NCI-H446 (cell line): ENCODE data around the gene PRPSAP1.

Experiments
- DNase-seq, 2 experiments: peaks; one replicate each; lab custom pipeline; 2025; lab: John Stamatoyannopoulos, UW

The PRPSAP1 gene

GRCh38 chr17:76383546-76384221 is 30.0 kb upstream of the PRPSAP1 start:
- peak in 1 of 2 experiments; percentile 27 for DNase-seq

DNA sequence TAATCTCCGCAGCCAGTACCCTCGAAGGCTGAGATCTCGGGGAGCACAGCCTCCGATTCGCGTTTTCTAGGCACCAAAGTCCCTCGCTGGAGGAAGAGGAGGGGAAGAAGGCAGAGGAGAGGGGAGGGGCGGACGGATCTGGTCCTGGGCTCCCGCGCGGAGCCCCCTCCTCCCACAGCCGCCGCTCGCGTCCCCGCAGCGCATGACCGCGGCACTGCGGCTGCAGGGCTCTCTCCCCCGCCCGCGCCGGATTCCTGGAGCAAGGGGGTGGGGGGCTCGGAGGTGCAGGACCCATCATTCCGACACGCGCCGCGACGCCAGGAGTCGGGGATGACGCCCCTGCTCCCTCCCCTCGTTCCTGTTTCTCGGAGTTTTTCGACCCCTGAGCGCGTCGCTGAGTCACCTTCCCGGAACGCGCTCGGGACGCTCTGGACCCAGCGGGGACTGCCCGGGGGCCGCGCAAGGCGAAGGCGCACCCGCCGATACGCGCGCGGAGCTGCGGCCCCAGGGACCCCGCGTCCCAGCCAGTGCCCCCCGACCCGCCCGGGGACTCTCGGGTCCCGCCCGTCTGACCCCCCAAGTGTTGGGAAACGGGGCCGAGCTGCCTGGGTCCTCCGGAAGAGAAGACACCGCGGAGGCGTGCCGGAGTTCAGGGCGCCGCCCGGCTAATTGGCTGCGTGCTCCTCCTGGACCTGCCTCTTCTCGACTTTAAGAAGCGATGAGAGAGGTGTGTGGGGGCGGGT is 29.3 kb upstream of the PRPSAP1 start:
- DNase-seq, result peak in 1 of 2 experiments; percentile 36

DNA sequence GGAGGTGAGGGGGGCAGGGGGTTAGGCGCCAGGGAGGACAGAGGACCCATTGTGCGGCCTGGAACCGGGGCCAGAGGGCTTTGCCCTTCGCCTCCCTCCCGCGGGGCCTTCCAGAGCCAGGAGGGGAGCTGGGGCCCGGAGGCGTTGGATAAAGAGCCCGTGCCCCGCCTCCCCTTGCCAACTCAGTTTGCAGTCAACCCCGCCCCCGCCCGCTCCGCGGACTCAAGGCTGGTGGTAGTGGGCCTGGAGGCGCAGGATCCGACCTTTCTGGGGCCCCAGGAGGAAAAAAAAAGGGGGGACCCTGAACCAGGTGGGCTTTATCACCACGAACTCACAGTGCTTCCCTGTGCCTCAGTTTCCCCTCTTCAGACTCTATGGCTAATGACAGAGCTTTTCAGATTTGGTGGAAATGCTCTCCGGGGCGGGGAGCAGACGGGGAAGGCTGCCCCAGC is 28.7 kb upstream of the PRPSAP1 start:
- DNase-seq, result no peak

DNA sequence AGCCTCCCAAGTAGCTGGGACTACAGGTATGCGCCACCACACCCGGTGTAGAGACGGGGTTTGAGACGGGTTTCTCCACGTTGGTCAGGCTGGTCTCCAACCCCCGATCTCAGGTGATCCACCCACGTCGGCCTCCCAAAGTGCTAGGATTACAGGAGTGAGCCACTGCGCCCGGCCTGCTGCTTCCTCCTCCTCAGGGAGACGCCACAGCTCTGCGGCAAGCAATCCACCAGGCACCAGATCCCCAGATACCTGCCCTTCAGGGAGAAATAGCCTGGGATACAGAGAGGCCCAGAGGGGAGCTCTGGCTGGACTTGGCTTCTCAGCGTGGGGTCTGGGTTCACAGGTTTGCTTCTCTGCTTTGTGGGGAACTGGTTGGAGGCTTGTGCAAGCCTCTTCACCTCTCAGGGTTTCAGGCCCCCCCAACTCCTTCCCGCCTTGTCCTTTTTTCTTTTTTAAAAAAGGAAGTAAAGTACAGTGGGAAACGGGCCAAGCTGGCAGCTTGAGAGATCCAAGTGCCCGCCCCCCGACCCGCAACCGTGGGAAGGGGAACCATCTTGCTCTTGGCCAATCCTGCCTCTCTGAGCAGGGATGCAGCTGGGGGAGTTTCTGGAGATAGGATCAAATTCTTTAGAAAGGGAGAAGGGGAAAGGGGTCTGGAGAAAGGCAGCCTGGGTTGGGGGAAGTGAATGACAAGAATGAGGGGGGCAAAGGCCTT is 28.1 kb upstream of the PRPSAP1 start:
- no peak for DNase-seq

GRCh38 chr17:76379646-76380376 is 26.1 kb upstream of the PRPSAP1 start:
- DNase-seq, result no peak

GRCh38 chr17:76379275-76379641 is 25.5 kb upstream of the PRPSAP1 start:
- no peak for DNase-seq

GRCh38 chr17:76378548-76379274 is 25.0 kb upstream of the PRPSAP1 start:
- no peak for DNase-seq

DNA sequence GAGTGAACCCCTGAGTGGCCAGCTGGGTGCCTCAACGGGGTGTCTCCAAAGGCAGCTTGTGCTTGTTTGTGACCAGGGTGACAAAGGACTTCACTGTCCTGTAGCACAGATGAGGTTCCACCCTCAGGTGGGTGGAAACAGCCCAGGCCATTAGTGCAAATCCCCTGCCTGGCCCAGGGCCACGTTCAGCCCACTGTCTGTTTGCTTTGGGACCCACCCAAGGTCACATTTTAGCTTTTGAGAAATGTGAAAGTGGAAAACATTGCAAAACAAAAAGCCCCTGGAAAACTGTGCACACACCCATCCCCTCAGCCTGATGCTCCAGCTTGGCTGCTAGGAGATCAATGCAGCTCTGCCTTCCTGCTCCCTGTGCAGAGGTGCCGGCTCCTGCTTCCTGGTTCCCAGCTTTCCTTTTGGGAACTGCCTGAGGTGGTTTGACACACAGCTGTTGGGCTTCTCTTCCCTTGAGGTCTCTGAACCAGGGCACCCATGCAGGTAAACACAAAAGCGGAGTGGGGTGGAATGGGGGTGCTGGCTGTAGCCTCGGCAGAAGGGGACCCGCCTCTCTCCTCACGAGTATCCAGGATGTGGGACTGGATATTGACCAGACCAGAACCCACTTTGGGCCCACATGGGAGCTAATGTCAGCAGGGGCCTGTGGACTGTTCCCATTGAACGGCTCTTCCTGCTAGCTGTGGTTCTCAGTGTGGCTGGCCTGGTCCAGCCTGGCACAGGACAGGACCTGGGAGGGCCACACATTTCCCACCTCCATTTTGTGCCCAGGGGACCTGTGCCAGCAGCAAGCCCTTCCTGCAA is 22.8 kb upstream of the PRPSAP1 start:
- DNase-seq, result no peak

DNA sequence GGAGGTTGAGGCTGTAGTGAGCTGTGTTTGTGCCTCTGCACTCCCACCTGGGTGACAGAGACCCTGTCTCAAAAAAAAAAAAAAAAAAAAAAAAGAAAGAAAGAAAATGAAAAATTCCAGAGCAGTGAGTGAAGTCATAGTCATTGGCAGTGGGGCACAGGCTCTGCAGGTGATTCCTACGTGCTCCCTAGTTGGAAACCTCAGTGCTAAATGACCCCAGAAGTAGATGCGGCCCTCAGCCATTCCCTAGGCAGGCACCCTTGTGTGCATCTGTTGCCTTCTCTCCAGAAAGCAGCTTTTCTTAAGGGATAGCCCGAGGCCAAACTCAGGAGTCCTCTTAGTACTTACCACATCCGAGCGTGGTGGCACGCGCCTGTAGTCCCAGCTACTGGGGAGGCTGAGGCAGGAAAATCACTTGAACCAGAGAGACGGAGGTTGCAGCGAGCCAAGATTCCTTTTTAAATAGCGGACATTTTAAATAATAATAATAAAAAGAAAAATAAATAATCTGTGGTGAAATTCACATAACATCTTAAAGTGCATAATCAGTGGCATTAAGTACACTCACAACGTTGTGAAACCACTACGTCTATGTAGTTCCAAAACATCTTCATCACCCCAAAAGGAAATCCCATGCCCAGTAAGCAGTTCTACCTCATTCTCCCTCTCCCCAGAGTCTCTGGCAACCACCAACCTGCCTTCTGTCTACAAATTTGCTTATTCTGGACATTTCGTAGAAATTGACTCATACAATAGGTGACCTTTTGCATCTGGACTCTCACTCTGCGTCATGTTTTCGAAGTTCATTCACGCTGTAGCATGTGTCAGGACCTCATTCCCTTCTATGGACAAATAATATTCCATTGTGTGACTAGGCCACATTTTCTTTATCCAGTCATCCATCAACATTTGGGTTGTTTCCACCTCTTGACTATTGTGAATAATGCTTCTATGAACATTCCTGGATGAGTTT is 18.2 kb upstream of the PRPSAP1 start:
- no peak for DNase-seq

DNA sequence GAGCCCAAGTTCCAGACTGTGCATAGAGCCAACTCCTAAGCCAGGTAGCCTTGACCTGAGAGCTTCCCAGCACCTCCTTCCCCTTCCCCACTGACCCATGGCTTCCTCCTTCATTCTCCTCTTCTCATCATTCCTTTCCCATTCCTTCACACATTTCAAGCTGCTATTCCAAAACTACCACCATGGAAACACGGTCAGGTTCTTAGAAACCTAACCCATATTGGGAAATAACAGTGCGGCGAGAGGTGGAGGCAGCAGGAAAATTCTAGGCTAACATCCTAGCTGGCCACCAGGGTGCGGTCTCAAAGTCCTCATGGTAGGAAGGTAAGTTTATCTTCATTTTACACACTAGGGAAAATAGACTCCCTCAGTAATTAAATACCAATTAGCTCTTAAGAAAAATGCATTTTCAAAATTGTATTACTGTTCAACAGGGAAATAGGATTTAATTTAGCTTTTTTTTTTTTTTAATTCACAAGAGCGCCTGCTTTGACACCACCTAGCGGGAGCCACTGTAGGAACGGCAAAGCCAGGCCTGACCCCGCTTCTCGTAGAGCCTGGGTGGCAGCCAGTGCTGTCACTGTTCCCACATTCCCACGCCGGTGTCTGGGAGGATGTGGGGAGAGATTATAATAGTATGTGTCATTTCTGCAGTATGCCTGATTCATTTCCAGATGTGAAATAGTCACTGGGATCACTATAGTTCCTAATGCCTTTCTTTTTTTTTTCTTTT is 16.7 kb upstream of the PRPSAP1 start:
- no peak for DNase-seq

- no peak for DNase-seq
Measured at GRCh38 chr17:76369804-76370203, 16.1 kb upstream of the PRPSAP1 start.

GRCh38 chr17:76369379-76369778 is 15.7 kb upstream of the PRPSAP1 start:
- DNase-seq, result no peak

- no peak for DNase-seq
Measured at GRCh38 chr17:76368545-76368944, 14.8 kb upstream of the PRPSAP1 start.

- no peak for DNase-seq
Measured at GRCh38 chr17:76367642-76368041, 13.9 kb upstream of the PRPSAP1 start.

DNA sequence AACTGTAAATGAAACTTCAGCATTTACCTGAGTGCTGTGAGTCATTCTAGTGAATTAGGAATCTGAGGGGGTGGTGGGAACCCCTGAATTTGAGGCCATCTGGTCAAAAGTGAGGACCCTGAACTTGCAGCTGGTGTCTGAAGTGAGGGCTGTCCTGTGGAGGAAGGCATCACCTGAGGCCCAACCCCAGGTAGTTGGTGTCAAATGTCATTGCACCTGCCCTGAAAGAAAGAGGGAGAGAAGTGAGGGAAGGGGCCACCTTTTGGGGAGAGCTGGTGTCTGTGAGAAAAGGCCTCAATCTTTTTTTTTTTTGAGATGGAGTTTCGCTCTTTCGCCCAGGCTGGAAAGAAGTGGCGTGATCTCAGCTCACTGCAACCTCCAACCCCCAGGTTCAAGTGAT is 12.5 kb upstream of the PRPSAP1 start:
- DNase-seq, result no peak

DNA sequence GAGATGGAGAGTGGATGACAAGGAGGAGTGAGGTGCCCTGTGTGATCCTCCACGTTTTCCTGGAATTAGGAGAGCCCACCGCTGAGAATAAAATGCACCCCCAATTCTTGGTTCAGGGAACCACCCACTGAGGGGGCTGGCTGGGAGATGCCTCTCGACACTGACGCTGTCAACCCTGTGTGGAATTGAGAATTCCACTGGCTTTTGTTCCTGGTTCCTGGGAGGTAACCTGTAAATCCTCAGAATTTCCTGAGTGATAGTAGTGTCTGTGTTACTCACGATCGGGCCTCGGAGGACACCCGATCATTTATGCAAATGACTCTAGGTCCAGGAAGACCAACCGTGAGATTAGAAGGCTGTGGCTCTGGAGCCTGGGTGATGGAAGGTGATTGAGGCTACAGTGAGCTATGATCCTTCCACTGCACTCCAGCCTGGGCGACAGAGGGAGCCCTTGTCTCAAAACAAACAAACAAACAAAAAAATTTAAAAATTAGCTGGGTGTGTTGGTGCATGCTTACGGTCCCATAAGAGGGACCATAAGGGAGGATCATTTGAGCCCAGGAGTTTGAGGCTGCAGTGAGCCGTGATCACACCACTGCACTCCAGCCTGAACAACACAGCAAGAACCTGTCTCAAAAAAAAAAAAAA is 11.7 kb upstream of the PRPSAP1 start:
- DNase-seq, result no peak

DNA sequence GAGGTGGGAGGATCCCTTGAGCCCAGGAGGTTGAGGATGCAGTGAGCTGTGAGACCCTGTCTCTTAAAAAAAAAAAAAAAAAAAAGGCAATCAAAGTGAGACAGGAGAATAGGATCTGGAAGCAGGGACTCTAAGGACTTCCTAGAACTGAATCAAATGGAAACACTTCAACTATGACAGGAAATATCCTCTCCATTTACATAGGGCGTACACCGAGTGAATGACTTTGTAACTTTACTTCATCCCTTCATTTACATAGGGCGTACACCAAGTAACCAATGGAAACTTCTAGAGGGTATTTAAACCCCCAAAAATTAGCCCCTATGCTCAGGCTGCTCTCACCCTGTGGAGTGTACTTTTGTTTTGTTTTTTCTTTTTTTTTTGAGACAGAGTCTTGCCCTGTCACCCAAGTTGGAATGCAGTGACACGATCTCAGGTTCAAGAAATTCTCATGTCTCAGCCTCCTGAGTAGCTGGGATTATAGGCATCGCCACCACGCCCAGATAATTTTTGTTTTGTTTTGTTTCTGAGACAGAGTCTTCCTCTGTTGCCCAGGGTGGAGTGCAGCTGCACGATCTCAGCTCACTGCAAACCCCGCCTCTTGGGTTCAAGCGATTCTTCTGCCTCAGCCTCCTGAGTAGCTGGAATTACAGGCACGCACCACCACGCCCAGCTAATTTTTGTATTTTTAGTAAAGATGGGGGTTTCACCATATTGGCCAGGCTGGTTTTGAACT is 9.6 kb upstream of the PRPSAP1 start:
- DNase-seq, result no peak

GRCh38 chr17:76360461-76360860 is 6.7 kb upstream of the PRPSAP1 start:
- DNase-seq, result no peak
